Measurements from ENCODE around the gene SEMA6A. TPM values are rescaled to one million over a fixed set of nuclear protein-coding genes. Genes with fewer than 3 reads are reported as not detected.

The SEMA6A gene
- total RNA-seq, 4 donors from 2014 or later, result 2.5 to 6.5 (median 2.7) TPM

- intact Hi-C loops (cut with DNase I; ENCODE audit: low total_unique reads), result no loop called here
Measured at GRCh38 chr5:116402235-116402634, 172.4 kb downstream of the SEMA6A start.

GRCh38 chr5:116401576-116401975 lies 173.0 kb downstream of the SEMA6A start:
- in situ Hi-C loops (cut with MboI; ENCODE audit: low sequenced_read_pairs in 4 of 4) (no loop called here), intact Hi-C loops (cut with DNase I; ENCODE audit: low total_unique reads) (no loop called here)
- peaks cover 11 to 19% of the 10 kb centered on the region in 2 donors for H3K4me1 ChIP-seq
- H3K36me3 ChIP-seq, result no peaks in the 10 kb centered on the region
- H3K4me3 ChIP-seq, result no peak overlapping the region
- no peak overlapping the region for H3K27ac ChIP-seq
- no peak for ATAC-seq
- no peaks in the 10 kb centered on the region for H3K9me3 ChIP-seq
- no peak for TF ChIP-seq CTCF (IDR thresholded peaks at IDR 0.05 in 4 of 5, conservative IDR thresholded peaks at IDR 0.05 in 1 of 5)
- no peak for TF ChIP-seq POLR2A (IDR thresholded peaks at IDR 0.05)
- no peaks in the 10 kb centered on the region for H3K27me3 ChIP-seq
- DNase-seq, result no peak

More at GRCh38 chr5:116402235-116402634, 172.4 kb downstream of the SEMA6A start:
- H3K36me3 ChIP-seq, result no peaks in the 10 kb centered on the region
- TF ChIP-seq POLR2A (IDR thresholded peaks at IDR 0.05) (no peak), CTCF (IDR thresholded peaks at IDR 0.05 in 4 of 5, conservative IDR thresholded peaks at IDR 0.05 in 1 of 5) (no peak)
- H3K9me3 ChIP-seq, result no peaks in the 10 kb centered on the region
- H3K4me3 ChIP-seq, result no peak overlapping the region
- peaks cover 8 to 13% of the 10 kb centered on the region in 2 donors for H3K4me1 ChIP-seq
- H3K27me3 ChIP-seq, result no peaks in the 10 kb centered on the region
- no peak for ATAC-seq
- in situ Hi-C loops (cut with MboI; ENCODE audit: low sequenced_read_pairs in 4 of 4), result no loop called here
- H3K27ac ChIP-seq, result no peak overlapping the region
- DNase-seq, result no peak

- peak overlapping the region; percentile 71 to 74 (median 74) for H3K27ac ChIP-seq
- DNase-seq, result peak in 1 of 2 donors; percentile 36
- no peak for ATAC-seq
- no peaks in the 10 kb centered on the region for H3K27me3 ChIP-seq
- TF ChIP-seq POLR2A (IDR thresholded peaks at IDR 0.05) (no peak), CTCF (IDR thresholded peaks at IDR 0.05 in 4 of 5, conservative IDR thresholded peaks at IDR 0.05 in 1 of 5) (no peak)
- H3K36me3 ChIP-seq, result no peaks in the 10 kb centered on the region
- in situ Hi-C loops (cut with MboI; ENCODE audit: low sequenced_read_pairs in 4 of 4) (no loop called here), intact Hi-C loops (cut with DNase I; ENCODE audit: low total_unique reads) (no loop called here)
- H3K4me3 ChIP-seq, result no peak overlapping the region
- H3K4me1 ChIP-seq, result peaks cover 39% of the 10 kb centered on the region in 2 donors
- no peaks in the 10 kb centered on the region for H3K9me3 ChIP-seq
Measured at GRCh38 chr5:116396476-116397099, 178.0 kb downstream of the SEMA6A start.

- no peak overlapping the region for H3K4me3 ChIP-seq
- intact Hi-C loops (cut with DNase I; ENCODE audit: low total_unique reads), result no loop called here
- no peaks in the 10 kb centered on the region for H3K27me3 ChIP-seq
- H3K27ac ChIP-seq, result peak overlapping the region; percentile 71 to 74 (median 74)
- DNase-seq, result no peak
- peaks cover 39% of the 10 kb centered on the region in 2 donors for H3K4me1 ChIP-seq
- no peaks in the 10 kb centered on the region for H3K36me3 ChIP-seq
- TF ChIP-seq CTCF (IDR thresholded peaks at IDR 0.05 in 4 of 5, conservative IDR thresholded peaks at IDR 0.05 in 1 of 5) (no peak), POLR2A (IDR thresholded peaks at IDR 0.05) (no peak)
- no peaks in the 10 kb centered on the region for H3K9me3 ChIP-seq
- peak; percentile 38 to 62 for ATAC-seq
- in situ Hi-C loops (cut with MboI; ENCODE audit: low sequenced_read_pairs in 4 of 4), result no loop called here
Measured at GRCh38 chr5:116395631-116396203, 178.9 kb downstream of the SEMA6A start.

Measured in gastrocnemius medialis (tissue), 4 donors.